Measurements from ENCODE around the gene FNDC1.

Gene FNDC1

GRCh38 chr6:159254186-159254585 is 85.0 kb downstream of the FNDC1 start:
- TF ChIP-seq CTCF (IDR thresholded peaks at IDR 0.05; ENCODE audit: control insufficient read depth, insufficient read depth, low read depth, low read length, missing control alignments): no peak
- DNase-seq (ENCODE audit: low read depth): peak; percentile 90
- no peak overlapping the region for H3K4me3 ChIP-seq (ENCODE audit: control insufficient read depth, low read depth, low read length)

- DNase-seq (ENCODE audit: low read depth): no peak
- TF ChIP-seq CTCF (IDR thresholded peaks at IDR 0.05; ENCODE audit: control insufficient read depth, insufficient read depth, low read depth, low read length, missing control alignments): no peak
- H3K4me3 ChIP-seq (ENCODE audit: control insufficient read depth, low read depth, low read length): no peak overlapping the region
Observed at GRCh38 chr6:159255434-159255951, 86.3 kb downstream of the FNDC1 start.

- no peak for TF ChIP-seq CTCF (IDR thresholded peaks at IDR 0.05; ENCODE audit: control insufficient read depth, insufficient read depth, low read depth, low read length, missing control alignments)
- H3K4me3 ChIP-seq (ENCODE audit: control insufficient read depth, low read depth, low read length): no peak overlapping the region
- no peak for DNase-seq (ENCODE audit: low read depth)
Observed at GRCh38 chr6:159256128-159256527, 86.9 kb downstream of the FNDC1 start.

- no peak for TF ChIP-seq CTCF (IDR thresholded peaks at IDR 0.05; ENCODE audit: control insufficient read depth, insufficient read depth, low read depth, low read length, missing control alignments)
- DNase-seq (ENCODE audit: low read depth): peak; percentile 68
- H3K4me3 ChIP-seq (ENCODE audit: control insufficient read depth, low read depth, low read length): no peak overlapping the region
Observed at GRCh38 chr6:159257846-159258245, 88.6 kb downstream of the FNDC1 start.

- no peak for TF ChIP-seq CTCF (IDR thresholded peaks at IDR 0.05; ENCODE audit: control insufficient read depth, insufficient read depth, low read depth, low read length, missing control alignments)
- DNase-seq (ENCODE audit: low read depth): no peak
- no peak overlapping the region for H3K4me3 ChIP-seq (ENCODE audit: control insufficient read depth, low read depth, low read length)
Observed at GRCh38 chr6:159259441-159260125, 90.4 kb downstream of the FNDC1 start.

- TF ChIP-seq CTCF (IDR thresholded peaks at IDR 0.05; ENCODE audit: control insufficient read depth, insufficient read depth, low read depth, low read length, missing control alignments): no peak
- no peak overlapping the region for H3K4me3 ChIP-seq (ENCODE audit: control insufficient read depth, low read depth, low read length)
- DNase-seq (ENCODE audit: low read depth): no peak
Observed at GRCh38 chr6:159260208-159260607, 91.0 kb downstream of the FNDC1 start.
